Putamen (tissue), 1 donor: ENCODE measurements around the gene MGAT1.
"Not testable (repeated sequence)": the region's sequence is repeated elsewhere in the genome, so short reads cannot be mapped to it uniquely, and the experiment has no call there.

Experiments used
- DNase-seq: peaks from one replicate; pipeline ENCODE4 v3.0.0-alpha.2; 2016; ENCODE audit warnings: low spot score

Gene MGAT1

GRCh38 chr5:180802325-180803180 is at the start of gene MGAT1:
Gene MGAT1 (minus strand): TSS chr5:180802806. CDS start chr5:180792971, 9,835 bp downstream.
- peak; percentile 78 for DNase-seq

GRCh38 chr5:180850434-180851078 is 48.0 kb upstream of the MGAT1 start:
- no peak for DNase-seq

- DNase-seq, result no peak
Observed at GRCh38 chr5:180849827-180850226, 47.2 kb upstream of the MGAT1 start.

GRCh38 chr5:180848878-180849277 is 46.3 kb upstream of the MGAT1 start:
- DNase-seq, result no peak

- DNase-seq, result no peak
Observed at GRCh38 chr5:180848265-180848664, 45.7 kb upstream of the MGAT1 start.

GRCh38 chr5:180847026-180847425 is 44.4 kb upstream of the MGAT1 start:
- DNase-seq, result no peak

GRCh38 chr5:180844858-180845257 is 42.3 kb upstream of the MGAT1 start:
- no peak for DNase-seq

- DNase-seq, result no peak
Observed at GRCh38 chr5:180844432-180844831, 41.8 kb upstream of the MGAT1 start.

- no peak for DNase-seq
Observed at GRCh38 chr5:180839935-180840334, 37.3 kb upstream of the MGAT1 start.

GRCh38 chr5:180839227-180839626 is 36.6 kb upstream of the MGAT1 start:
- no peak for DNase-seq

- no peak for DNase-seq
Observed at GRCh38 chr5:180837478-180837877, 34.9 kb upstream of the MGAT1 start.

GRCh38 chr5:180832638-180833068 is 30.0 kb upstream of the MGAT1 start:
- no peak for DNase-seq

GRCh38 chr5:180831139-180832093 is 28.8 kb upstream of the MGAT1 start:
- DNase-seq, result peak; percentile 81

- peak; percentile 70 for DNase-seq
Observed at GRCh38 chr5:180830253-180831138, 27.9 kb upstream of the MGAT1 start.

- DNase-seq, result no peak
Observed at GRCh38 chr5:180829726-180830125, 27.1 kb upstream of the MGAT1 start.

GRCh38 chr5:180828756-180829531 is 26.3 kb upstream of the MGAT1 start:
- DNase-seq, result not testable (repeated sequence)

GRCh38 chr5:180827374-180827773 is 24.8 kb upstream of the MGAT1 start:
- not testable (repeated sequence) for DNase-seq

GRCh38 chr5:180825768-180826525 is 23.3 kb upstream of the MGAT1 start:
- DNase-seq, result no peak

GRCh38 chr5:180824630-180825476 is 22.2 kb upstream of the MGAT1 start:
- no peak for DNase-seq
